H9 (cell line): ENCODE results near the gene CBX8. TPM values are rescaled to one million over a fixed set of nuclear protein-coding genes. Genes with fewer than 3 reads are reported as not detected.

Source experiments
- DNase-seq: peaks from one replicate; pipeline ENCODE4 v3.0.0-alpha.2; 2017
- H2AFZ ChIP-seq: one replicate; pipeline ENCODE4 v1.6.1; 2013; ENCODE audit warnings: mild to moderate bottlenecking, low read length, control low read depth, moderate library complexity
- H2AK5ac ChIP-seq: 2 replicates; pipeline ENCODE4 v1.6.1; 2013; ENCODE audit warnings: low read length, control low read depth, mixed read lengths; ENCODE audit not compliant: insufficient read length
- H2BK120ac ChIP-seq: one replicate; pipeline ENCODE4 v1.6.1; 2013; ENCODE audit warnings: low read depth, mild to moderate bottlenecking, low read length, control low read depth, inconsistent platforms; ENCODE audit not compliant: poor library complexity, severe bottlenecking
- H2BK12ac ChIP-seq: 2 replicates; pipeline ENCODE4 v1.6.1; 2013; ENCODE audit warnings: low read length, control low read depth, mixed read lengths, low read depth; ENCODE audit not compliant: insufficient read length
- H2BK15ac ChIP-seq: 2 replicates; pipeline ENCODE4 v1.6.1; 2013; ENCODE audit warnings: low read depth, low read length, control low read depth
- H2BK20ac ChIP-seq: one replicate; pipeline ENCODE4 v1.6.1; 2013; ENCODE audit warnings: low read depth, mild to moderate bottlenecking, low read length, control low read depth, inconsistent platforms; ENCODE audit not compliant: poor library complexity, severe bottlenecking
- H2BK5ac ChIP-seq: 2 replicates; pipeline ENCODE4 v1.6.1; 2013; ENCODE audit warnings: low read length, control low read depth, mixed read lengths; ENCODE audit not compliant: insufficient read length
- H3K14ac ChIP-seq: 2 replicates; pipeline ENCODE4 v1.6.1; 2013; ENCODE audit warnings: low read length, control low read depth; ENCODE audit not compliant: insufficient read depth
- H3K18ac ChIP-seq: 2 replicates; pipeline ENCODE4 v1.6.1; 2013; ENCODE audit warnings: low read depth, mild to moderate bottlenecking, mixed read lengths, low read length, control low read depth; ENCODE audit not compliant: insufficient read length
- H3K23ac ChIP-seq: 2 replicates; pipeline ENCODE4 v1.6.1; 2013; ENCODE audit warnings: low read length, control low read depth, mixed read lengths, low read depth; ENCODE audit not compliant: insufficient read length
- H3K23me2 ChIP-seq: 2 replicates; pipeline ENCODE4 v1.6.1; 2013; ENCODE audit warnings: low read depth, mild to moderate bottlenecking, mixed read lengths, low read length, control low read depth; ENCODE audit not compliant: insufficient read length, poor library complexity, severe bottlenecking
- H3K27ac ChIP-seq: 2 replicates; pipeline ENCODE4 v1.5.1; 2013; ENCODE audit warnings: low read length, control low read depth, mixed read lengths, low read depth; ENCODE audit not compliant: insufficient read length
- H3K27me3 ChIP-seq: 2 replicates; pipeline ENCODE4 v1.6.1; 2013; ENCODE audit warnings: low read length, control low read depth, inconsistent platforms; ENCODE audit not compliant: insufficient read depth
- H3K4ac ChIP-seq: 2 replicates; pipeline ENCODE4 v1.6.1; 2013; ENCODE audit warnings: low read depth, mild to moderate bottlenecking, control low read depth, inconsistent platforms, low read length, moderate library complexity
- H3K4me1 ChIP-seq: 2 replicates; pipeline ENCODE4 v1.6.1; 2013; ENCODE audit warnings: low read length, control low read depth, inconsistent platforms; ENCODE audit not compliant: insufficient read depth
- H3K4me2 ChIP-seq: 2 replicates; pipeline ENCODE4 v1.6.1; 2013; ENCODE audit warnings: low read length, control low read depth, mixed read lengths; ENCODE audit not compliant: insufficient read length, insufficient read depth
- H3K56ac ChIP-seq: 2 replicates; pipeline ENCODE4 v1.6.1; 2013; ENCODE audit warnings: low read depth, mild to moderate bottlenecking, mixed read lengths, low read length, control low read depth; ENCODE audit not compliant: insufficient read length
- H3K79me1 ChIP-seq: 2 replicates; pipeline ENCODE4 v1.6.1; 2013; ENCODE audit warnings: low read depth, mild to moderate bottlenecking, moderate library complexity, low read length, control low read depth, inconsistent platforms; ENCODE audit not compliant: insufficient read depth, poor library complexity, severe bottlenecking
- H3K79me2 ChIP-seq: 2 replicates; pipeline ENCODE4 v1.6.1; 2013; ENCODE audit warnings: low read length, control low read depth, inconsistent platforms; ENCODE audit not compliant: insufficient read depth
- H3K9ac ChIP-seq: 2 replicates; pipeline ENCODE4 v1.6.1; 2013; ENCODE audit warnings: low read length, control low read depth, mixed read lengths; ENCODE audit not compliant: insufficient read length; ENCODE audit errors: extremely low read depth
- H3K9me3 ChIP-seq: one replicate; pipeline ENCODE4 v1.6.1; 2013; ENCODE audit warnings: low read depth, low read length, inconsistent platforms; ENCODE audit not compliant: control insufficient read depth
- H3T11ph ChIP-seq: one replicate; pipeline ENCODE4 v1.6.1; 2013; ENCODE audit warnings: mild to moderate bottlenecking, low read length, control low read depth, inconsistent platforms
- H4K20me1 ChIP-seq: one replicate; pipeline ENCODE4 v1.6.1; 2013; ENCODE audit not compliant: control insufficient read depth, insufficient read length, insufficient read depth
- H4K5ac ChIP-seq: 2 replicates; pipeline ENCODE4 v1.6.1; 2013; ENCODE audit warnings: low read depth, mild to moderate bottlenecking, mixed read lengths, low read length, control low read depth; ENCODE audit not compliant: insufficient read length
- H4K8ac ChIP-seq: replicated peaks from 2 replicates; pipeline ENCODE4 v1.6.1; 2013; ENCODE audit warnings: low read length, control low read depth, mixed read lengths, low read depth; ENCODE audit not compliant: insufficient read length
- H4K91ac ChIP-seq: 2 replicates; pipeline ENCODE4 v1.6.1; 2013; ENCODE audit warnings: low read depth, mild to moderate bottlenecking, moderate library complexity, mixed read lengths, low read length, control low read depth; ENCODE audit not compliant: insufficient read length
- H3K27ac Mint-ChIP-seq, 3 experiments: 2 replicates in 2 of 3; 3 replicates in 1 of 3; pipeline ENCODE4 v1.8.0; 2020 to 2021; ENCODE audit warnings: mixed read lengths in 3 of 3, mild to moderate bottlenecking in 1 of 3, moderate library complexity in 1 of 3
- H3K27me3 Mint-ChIP-seq: 2 replicates; pipeline ENCODE4 v1.8.0; 2021; ENCODE audit warnings: low read depth, mild to moderate bottlenecking, moderate library complexity, mixed read lengths
- H3K36me3 Mint-ChIP-seq, 3 experiments: 2 replicates in 2 of 3; 3 replicates in 1 of 3; pipeline ENCODE4 v1.8.0; 2020 to 2021; ENCODE audit warnings: low read depth in 3 of 3, mixed read lengths in 3 of 3; ENCODE audit not compliant: insufficient read depth in 1 of 3
- H3K4me1 Mint-ChIP-seq, 2 experiments: 2 replicates each; pipeline ENCODE4 v1.8.0; 2020; ENCODE audit warnings: mixed read lengths in 2 of 2
- H3K4me3 Mint-ChIP-seq, 2 experiments: 2 replicates in 1 of 2; 3 replicates in 1 of 2; pipeline ENCODE4 v1.8.0; 2020 to 2021; ENCODE audit warnings: mild to moderate bottlenecking in 2 of 2, mixed read lengths in 2 of 2, moderate library complexity in 1 of 2
- H3K9me3 Mint-ChIP-seq, 2 experiments: 2 replicates in 1 of 2; 3 replicates in 1 of 2; pipeline ENCODE4 v1.8.0; 2020; ENCODE audit warnings: mild to moderate bottlenecking in 2 of 2, mixed read lengths in 2 of 2, moderate library complexity in 1 of 2
- CTCF ChIP-seq: fragments of 200-600 bp; sonication (generic); conservative IDR thresholded peaks from 3 replicates; pipeline ENCODE4 v1.8.0; 2021; ENCODE audit warnings: antibody characterized with exemption, mild to moderate bottlenecking
- WGBS: extraction: QIAGEN DNeasy Blood & Tissue Kit; methylation state at CpG from one replicate; pipeline ENCODE4 v1.1.7; 2013; ENCODE audit warnings: missing lambda C conversion rate, low lambda C conversion rate, mixed read lengths; ENCODE audit not compliant: insufficient read length; ENCODE audit errors: extremely low coverage; 5-methylcytosine and 5-hydroxymethylcytosine counted together
- total RNA-seq: library from RNA; stranded (reverse); gene quantifications from 2 replicates; pipeline ENCODE4 v1.2.1, GENCODE V29; 2021

Gene CBX8
- total RNA-seq, 1 experiment from 2014 or later, result 1.2 TPM

GRCh38 chr17:79779661-79780365 is 17.1 kb downstream of the CBX8 start:
- no peaks in the 10 kb centered on the region for H3K27me3 ChIP-seq
- no peaks in the 10 kb centered on the region for H3K9me3 ChIP-seq
- no peaks in the 10 kb centered on the region for H4K20me1 ChIP-seq
- H3K4me1 ChIP-seq, result peaks cover 3% of the 10 kb centered on the region; the same call in 1 of the 2 replicates
- H3K27me3 Mint-ChIP-seq, result peaks cover 12% of the 10 kb centered on the region; the same call in 1 of the 2 replicates
- H3K79me1 ChIP-seq, result peaks cover 3% of the 10 kb centered on the region
- no peak overlapping the region for H3K18ac ChIP-seq
- no peak overlapping the region for H2BK12ac ChIP-seq
- H3K14ac ChIP-seq, result no peak overlapping the region
- peak overlapping the region; percentile 56 for H3K4me2 ChIP-seq
- no peak for DNase-seq
- H4K8ac ChIP-seq, result no peak overlapping the region
- no peak overlapping the region for H4K91ac ChIP-seq
- no peak overlapping the region for H2BK20ac ChIP-seq
- H2AK5ac ChIP-seq, result no peak overlapping the region
- WGBS, result no CpG with 5 or more reads among the region's 10 CpGs
- no peak overlapping the region for H3K27ac ChIP-seq
- H3K9ac ChIP-seq, result no peak overlapping the region
- no peak overlapping the region for H3K23ac ChIP-seq
- H4K5ac ChIP-seq, result no peak overlapping the region
- H3K79me2 ChIP-seq, result 0 out of 2 replicates have a peak, but pooled peaks cover 2% of the 10 kb centered on the region
- no peaks in the 10 kb centered on the region for H3K9me3 Mint-ChIP-seq
- H3K56ac ChIP-seq, result no peak overlapping the region
- TF ChIP-seq CTCF, result no peak
- H3T11ph ChIP-seq, result no peak overlapping the region
- no peak overlapping the region for H2AFZ ChIP-seq
- H3K4ac ChIP-seq, result no peak overlapping the region
- peak overlapping the region; percentile 91 to 97 for H3K4me3 Mint-ChIP-seq
- H3K27ac Mint-ChIP-seq, result no peak overlapping the region
- peaks cover 40 to 55% (median 48%) of the 10 kb centered on the region in 3 experiments for H3K36me3 Mint-ChIP-seq
- no peak overlapping the region for H2BK120ac ChIP-seq
- H2BK5ac ChIP-seq, result no peak overlapping the region
- peaks cover 38 to 42% of the 10 kb centered on the region in 2 experiments for H3K4me1 Mint-ChIP-seq
- no peak overlapping the region for H2BK15ac ChIP-seq
- peaks cover 14% of the 10 kb centered on the region for H3K23me2 ChIP-seq
